Superior temporal gyrus (tissue), 1 donor: ENCODE data around the gene ZNRF1.
A peak's percentile ranks its signal among the peaks of the same experiment; 100 is the strongest.
"Not testable (repeated sequence)": the region's sequence is repeated elsewhere in the genome, so short reads cannot be mapped to it uniquely, and the experiment has no call there.

ENCODE experiments used
- DNase-seq: peaks from one replicate; pipeline ENCODE4 v3.0.0-alpha.2; 2016; ENCODE audit errors: extremely low spot score

The ZNRF1 gene

DNA sequence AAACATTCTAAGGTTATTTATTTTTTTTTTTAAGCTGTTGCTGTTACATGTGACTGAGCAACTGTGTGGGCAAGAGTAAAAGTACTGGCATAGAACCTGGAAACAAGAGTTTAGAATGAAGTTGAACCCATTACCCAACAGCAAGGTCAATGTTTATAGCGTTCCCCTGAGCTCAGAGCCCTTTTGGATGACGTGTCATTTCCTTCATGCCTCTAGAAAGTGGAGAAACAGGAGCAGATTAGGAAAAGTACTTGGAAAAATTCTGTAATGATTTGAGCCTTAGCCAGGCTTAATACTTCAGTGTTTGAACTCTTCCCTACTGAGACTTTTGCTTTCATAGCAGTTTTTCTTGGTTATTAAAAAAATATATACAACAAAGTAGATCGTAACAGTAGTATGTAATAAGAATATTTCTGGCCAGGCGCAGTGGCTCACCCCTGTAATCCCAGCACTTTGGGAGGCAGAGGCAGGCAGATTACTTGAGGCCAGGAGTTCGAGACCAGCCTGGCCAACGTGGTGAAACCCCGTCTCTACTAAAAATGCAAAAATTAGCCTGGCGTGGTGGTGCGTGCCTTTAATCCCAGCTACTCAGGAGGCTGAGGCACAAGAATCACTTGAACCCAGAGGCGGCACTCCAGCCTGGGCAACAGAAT lies 27.5 kb downstream of the ZNRF1 start:
- DNase-seq = not testable (repeated sequence)

DNA sequence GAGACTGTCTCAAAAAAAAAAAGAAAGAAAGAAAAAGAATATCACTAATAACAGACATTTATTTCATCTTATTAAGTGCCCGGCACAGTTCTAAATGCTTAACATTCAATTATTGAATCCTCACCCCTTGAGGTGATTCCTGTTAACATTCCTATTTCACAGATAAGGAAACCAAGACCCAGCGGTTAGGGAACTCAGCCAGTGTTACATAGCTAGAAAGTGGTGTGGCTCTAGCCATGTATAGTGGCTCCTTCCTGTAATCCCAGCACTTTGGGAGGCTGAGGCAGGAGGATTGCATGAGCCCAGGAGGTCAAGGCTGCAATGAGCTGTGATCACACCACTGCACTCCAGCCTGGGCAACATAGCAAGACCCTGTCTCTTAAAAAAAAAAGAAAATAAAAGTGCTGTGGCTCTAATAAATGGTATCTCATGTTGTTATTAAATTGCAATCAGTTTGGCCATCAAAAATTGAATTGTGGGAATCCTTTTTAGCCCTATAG lies 28.1 kb downstream of the ZNRF1 start:
- DNase-seq = no peak

GRCh38 chr16:75027520-75028300 lies 28.9 kb downstream of the ZNRF1 start:
- no peak for DNase-seq

DNA sequence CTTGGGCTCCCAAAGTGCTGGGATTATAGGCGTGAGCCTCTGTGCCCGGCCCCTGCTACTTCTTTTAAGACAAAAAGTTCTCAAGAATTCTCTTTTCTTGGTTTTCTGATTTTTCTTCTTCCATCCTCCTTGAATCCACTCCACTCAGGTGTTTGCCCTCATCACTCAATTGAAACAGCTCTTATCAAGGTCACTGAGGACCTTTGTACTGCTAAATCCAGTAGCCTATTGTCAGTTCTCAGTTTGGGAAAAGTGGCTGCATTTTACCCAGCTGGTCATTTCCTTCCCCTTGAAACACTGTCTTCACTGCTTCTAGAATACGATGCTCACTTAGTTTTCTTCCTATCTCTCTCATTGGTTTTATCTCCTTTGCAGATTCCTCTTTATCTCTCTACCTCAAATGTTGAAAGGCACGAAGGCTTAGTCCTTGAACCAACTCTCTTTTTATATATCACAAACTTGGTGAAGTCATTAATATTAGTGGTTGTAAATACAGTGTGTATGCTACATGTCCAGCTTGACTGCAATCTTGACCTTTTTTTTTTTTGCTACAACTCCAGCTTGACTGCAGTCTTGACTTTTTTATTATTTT lies 29.8 kb downstream of the ZNRF1 start:
- DNase-seq = no peak

DNA sequence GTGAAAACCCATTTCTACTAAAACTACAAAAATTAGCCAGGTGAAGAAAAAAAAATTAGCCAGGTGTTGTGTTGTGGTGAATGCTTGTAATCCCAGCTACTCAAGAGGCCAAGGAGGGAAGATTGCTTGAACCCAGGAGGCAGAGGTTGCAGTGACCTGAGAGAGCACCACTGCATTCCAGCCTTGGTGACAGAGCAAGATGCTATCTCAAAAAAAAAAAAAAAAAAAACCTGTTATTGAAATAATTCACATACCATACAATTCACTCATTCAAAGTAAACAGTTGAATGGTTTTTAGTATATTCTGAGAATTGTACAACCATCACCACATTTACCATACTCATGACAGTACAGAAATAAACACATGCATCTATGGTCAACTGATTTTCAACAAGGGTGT lies 31.0 kb downstream of the ZNRF1 start:
- no peak for DNase-seq

GRCh38 chr16:75032655-75033054 lies 33.8 kb downstream of the ZNRF1 start:
- no peak for DNase-seq

GRCh38 chr16:75035410-75035968 lies 36.7 kb downstream of the ZNRF1 start:
- DNase-seq = no peak

DNA sequence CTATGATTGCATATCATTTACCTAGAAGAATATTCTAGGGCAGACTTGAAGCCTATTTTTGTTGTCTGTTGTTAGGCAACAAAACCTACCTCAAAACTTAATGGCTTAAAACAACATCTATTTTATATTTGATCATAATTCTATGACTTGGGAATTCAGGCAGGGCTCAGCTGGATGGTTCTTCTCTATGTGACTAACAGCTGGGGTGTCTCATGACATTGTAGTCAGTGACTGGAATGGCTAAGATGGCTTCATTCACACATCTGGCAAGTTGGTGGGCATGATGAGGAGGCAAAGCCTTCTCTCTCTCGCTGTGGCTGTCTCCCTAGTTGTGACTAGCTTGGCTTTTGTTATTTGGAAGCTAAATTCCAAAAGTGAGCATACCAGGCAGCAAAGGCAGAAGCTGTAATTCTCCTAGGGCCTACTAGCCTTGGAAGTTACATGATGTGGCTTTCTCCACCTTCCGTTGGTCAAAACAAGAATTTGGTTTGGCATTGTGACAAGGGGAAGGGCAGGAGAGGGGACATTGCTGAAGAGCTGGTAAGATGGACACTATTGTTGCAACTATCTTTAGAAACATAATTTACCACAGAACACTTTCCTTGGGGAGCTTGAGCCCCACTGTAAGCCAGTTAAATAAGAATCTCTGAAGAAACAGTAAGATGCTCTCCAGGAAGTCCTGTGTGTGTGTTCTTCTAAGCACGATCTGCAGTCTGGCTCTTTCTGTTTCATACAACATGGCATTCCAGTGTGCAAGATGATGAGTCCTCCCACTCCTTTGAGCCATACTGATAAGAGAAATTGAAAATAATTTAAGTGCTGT lies 39.4 kb downstream of the ZNRF1 start:
- DNase-seq = no peak

DNA sequence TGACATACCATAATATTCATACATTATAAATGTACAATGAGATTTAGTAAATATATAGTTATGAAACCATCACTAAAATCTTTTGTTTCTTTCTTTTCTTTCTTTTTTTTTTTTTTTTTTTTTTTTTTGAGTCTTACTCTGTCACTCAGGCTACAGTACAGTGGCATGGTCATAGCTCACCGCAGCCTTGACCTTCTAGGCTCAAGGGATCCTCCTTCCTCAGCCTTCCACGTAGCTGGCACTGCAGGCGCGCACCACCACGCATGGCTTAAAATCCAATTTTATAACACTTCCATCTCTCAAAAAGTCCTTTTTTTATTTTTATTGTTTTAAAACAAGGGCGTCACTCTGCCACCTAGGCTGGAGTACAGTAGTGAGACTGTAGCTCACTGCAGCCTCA lies 41.1 kb downstream of the ZNRF1 start:
- DNase-seq = no peak

GRCh38 chr16:75042426-75043174 lies 43.8 kb downstream of the ZNRF1 start:
- no peak for DNase-seq

DNA sequence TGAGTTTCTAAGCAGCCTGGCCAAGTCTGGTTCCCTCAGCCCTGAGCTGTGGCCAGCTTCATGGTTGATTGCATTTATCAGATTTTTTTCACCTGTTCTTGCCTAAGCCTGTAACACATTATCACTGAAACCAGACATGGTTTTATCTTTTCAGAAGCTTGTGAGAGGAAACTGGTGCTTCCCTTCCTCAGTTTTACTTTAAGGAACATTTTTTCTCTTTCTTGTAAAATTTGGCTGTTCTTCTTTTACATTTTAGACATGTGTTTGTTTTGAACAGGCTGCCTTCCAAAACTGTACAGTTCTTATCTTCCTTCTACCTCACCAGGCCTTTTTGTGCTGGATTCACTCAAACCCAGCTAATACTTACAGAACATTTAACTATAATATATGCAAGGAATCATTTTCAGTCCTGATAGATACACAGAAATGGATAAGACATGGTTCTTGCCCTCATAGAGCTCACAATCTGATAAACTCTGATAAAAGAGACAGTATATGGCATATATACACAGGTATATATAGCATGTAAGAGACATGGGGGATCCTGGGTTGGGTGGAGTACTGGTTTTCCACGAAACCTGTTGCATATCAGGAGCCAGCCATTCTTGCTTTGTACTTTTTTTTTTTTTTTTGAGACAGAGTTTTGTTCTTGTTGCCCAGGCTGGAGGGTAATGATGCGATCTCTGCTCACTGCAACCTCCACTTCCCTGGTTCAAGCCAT lies 44.5 kb downstream of the ZNRF1 start:
- DNase-seq = peak; percentile 29

GRCh38 chr16:75044800-75045361 lies 46.1 kb downstream of the ZNRF1 start:
- no peak for DNase-seq

DNA sequence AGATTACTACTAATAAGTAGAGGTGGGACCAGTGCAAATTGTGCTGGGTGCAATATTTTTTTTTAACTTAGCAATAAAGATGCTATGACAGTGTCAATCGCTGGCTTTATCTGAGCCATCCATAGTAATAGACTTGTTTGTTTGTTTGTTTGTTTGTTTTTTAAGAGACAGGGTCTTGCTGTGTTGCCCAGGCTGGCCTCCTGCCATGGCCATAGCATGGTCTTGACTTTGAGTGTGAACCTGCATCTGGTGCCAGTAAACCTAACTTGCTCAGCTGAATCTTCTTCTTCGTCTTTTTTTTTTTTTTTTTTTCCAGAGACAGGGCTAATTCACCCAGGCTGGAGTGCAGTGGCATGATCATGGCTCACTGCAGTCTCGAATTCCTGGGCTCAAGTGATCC lies 46.6 kb downstream of the ZNRF1 start:
- no peak for DNase-seq

- no peak for DNase-seq
These were observed 49.2 kb downstream of the ZNRF1 start for GRCh38 chr16:75048054-75048453.

- no peak for DNase-seq
These were observed 49.7 kb downstream of the ZNRF1 start for GRCh38 chr16:75048530-75048929.

DNA sequence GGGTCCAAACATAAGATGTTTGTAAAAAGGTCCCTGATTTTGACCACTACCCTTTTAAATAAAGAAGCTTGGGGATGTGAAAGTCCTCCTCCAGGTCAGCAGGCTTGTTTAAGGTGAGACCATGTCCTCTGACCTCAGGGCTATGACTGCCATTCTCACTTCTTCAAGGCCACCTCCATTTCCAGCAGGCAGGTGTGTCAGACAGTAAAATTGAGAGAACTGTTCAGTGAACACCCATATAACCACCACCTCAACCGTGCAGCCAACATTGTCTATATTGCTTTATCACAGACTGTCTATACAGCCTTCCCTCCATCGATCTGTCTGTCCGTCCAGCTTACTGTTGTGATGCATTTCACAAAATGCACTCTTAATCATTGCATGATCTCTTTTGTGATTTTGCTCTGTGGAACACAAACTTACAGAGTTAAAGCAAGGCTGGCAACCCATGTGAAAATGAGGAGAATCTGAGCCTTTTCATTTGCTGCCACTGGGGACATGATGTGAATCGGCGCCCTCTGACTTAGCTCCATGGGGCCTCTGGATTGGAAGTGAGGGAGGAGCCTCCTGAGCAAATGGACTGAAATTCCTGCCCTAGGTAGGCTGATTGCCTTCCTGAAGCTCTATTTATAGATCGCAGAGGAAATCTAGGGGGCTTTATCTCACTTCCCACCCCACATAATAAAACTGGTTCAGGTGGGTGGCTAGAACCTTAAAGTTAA lies 53.8 kb downstream of the ZNRF1 start:
- DNase-seq = no peak

- DNase-seq = peak; percentile 77
These were observed 55.1 kb downstream of the ZNRF1 start for GRCh38 chr16:75053791-75054555.

DNA sequence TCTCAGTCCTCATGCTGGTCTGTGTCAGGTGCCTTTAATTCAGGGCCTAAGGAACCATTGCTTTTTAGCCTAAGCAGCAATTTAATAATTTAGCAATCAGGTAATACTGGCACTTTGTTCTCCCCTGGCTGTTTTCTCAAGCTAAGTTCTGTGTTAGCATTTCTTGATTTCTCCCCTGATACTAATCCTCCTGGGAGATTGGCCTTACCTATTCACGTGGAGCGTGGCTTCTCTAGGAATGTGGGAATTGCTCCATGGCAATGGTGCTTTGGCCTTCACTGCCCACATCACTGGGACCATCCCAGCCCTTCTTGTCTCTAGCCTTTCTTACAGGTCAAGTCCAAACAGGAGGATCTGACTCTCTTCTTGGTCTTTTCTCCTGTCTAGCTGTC lies 55.7 kb downstream of the ZNRF1 start:
- DNase-seq = no peak

DNA sequence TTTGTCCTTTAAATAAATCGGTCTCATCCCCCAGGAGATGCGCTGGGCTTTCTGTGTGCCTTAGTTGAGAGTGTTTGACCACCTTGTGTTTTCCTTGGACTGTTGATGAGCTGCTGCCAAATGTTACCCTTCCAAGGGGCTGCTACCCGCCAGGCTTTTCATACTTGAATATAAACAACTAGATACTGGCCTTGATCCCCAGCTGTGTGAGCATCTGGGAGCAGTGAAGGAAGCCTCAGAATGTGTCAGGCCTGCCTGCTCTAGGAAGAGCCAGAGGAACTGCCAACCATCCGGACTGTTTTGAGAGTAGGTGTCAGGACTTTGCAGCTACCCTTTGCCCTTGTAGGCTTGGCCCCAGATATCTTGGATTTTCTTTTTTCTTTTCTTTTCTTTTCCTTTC lies 60.0 kb downstream of the ZNRF1 start:
- no peak for DNase-seq
